Suprapubic skin (tissue), 4 donors: Measurements from ENCODE around the gene MPDZ.

ENCODE experiments used
- CTCF ChIP-seq, 2 donors: fragments of 200-600 bp in 1 of 2; fragments of 450-650 bp in 1 of 2; sonication (generic) in 1 of 2; IDR thresholded peaks; one replicate each; pipeline ENCODE4 v1.5.1; 2016 to 2019; ENCODE audit warnings: antibody characterized with exemption in 2 of 2, mild to moderate bottlenecking in 1 of 2, moderate library complexity in 1 of 2
- EP300 ChIP-seq: sonication (generic); formaldehyde crosslinking; IDR thresholded peaks from one replicate; pipeline ENCODE4 v1.6.1; 2017; ENCODE audit warnings: antibody characterized with exemption
- POLR2A ChIP-seq, 2 donors: fragments of 450-650 bp; IDR thresholded peaks; one replicate each; pipeline ENCODE4 v1.6.1; 2017; ENCODE audit warnings: antibody characterized with exemption in 2 of 2, mild to moderate bottlenecking in 2 of 2, moderate library complexity in 2 of 2
- POLR2AphosphoS5 ChIP-seq, 3 donors: sonication (generic); formaldehyde crosslinking; IDR thresholded peaks; one replicate each; pipeline ENCODE4 v1.6.1; 2017; ENCODE audit warnings: antibody characterized with exemption in 3 of 3

- TF ChIP-seq POLR2A (IDR thresholded peaks at IDR 0.05) = no peak
- TF ChIP-seq CTCF (IDR thresholded peaks at IDR 0.05) = no peak
- no peak for TF ChIP-seq POLR2AphosphoS5 (IDR thresholded peaks at IDR 0.05)
- no peak for TF ChIP-seq EP300
These were observed 69.2 kb downstream of the MPDZ start for GRCh38 chr9:13210306-13210705.
